ENCODE measurements around the gene KCNJ9. TPM values are rescaled to one million over a fixed set of nuclear protein-coding genes. Genes with fewer than 3 reads are reported as not detected.

Gene KCNJ9
- under 0.01 TPM in 2 replicates for total RNA-seq

DNA sequence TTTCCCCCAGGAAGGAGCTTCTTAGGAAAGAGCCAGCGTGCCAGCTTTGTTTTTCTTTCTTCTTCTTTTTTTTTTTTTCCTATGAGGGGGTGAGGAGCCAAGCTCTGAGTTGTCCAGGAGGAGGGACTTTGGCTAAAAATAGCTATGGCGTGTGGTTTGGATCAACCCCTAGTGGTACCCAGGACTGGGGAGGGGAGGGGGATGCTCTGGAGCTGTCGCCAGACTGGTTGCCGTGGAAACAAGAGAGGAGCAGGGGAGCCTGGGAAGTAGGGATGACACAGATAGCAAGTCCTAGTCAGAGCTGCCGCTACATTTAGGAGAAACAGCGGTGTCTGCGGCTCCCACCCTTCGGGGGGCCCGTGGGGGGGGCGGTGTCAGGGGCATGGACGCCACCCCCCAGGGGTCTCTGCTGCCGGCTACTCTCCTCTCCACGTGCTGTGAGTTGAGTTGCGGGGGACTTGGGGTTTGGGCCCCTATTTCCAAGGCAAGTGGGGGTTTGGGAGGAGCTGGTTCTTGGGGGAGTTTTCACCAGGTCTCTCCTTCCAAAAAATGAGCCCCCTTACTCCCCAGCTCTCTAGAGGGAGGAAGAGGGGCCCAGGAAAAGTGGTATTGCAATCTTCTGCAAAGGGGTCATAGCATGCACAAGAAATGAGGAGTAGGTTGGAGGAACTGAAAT lies at the start of gene KCNJ9:
TSS of gene KCNJ9 (plus strand) at position 278 of the 676 bp plus-strand sequence. CDS start 2,493 bp downstream, outside the sequence.

GRCh38 chr1:160069460-160070231 lies 11.7 kb upstream of the KCNJ9 start, which contains the start of gene KCNJ10:
Gene KCNJ10 (minus strand): TSS chr1:160070160. CDS start chr1:160042532, 27,628 bp downstream.

DNA sequence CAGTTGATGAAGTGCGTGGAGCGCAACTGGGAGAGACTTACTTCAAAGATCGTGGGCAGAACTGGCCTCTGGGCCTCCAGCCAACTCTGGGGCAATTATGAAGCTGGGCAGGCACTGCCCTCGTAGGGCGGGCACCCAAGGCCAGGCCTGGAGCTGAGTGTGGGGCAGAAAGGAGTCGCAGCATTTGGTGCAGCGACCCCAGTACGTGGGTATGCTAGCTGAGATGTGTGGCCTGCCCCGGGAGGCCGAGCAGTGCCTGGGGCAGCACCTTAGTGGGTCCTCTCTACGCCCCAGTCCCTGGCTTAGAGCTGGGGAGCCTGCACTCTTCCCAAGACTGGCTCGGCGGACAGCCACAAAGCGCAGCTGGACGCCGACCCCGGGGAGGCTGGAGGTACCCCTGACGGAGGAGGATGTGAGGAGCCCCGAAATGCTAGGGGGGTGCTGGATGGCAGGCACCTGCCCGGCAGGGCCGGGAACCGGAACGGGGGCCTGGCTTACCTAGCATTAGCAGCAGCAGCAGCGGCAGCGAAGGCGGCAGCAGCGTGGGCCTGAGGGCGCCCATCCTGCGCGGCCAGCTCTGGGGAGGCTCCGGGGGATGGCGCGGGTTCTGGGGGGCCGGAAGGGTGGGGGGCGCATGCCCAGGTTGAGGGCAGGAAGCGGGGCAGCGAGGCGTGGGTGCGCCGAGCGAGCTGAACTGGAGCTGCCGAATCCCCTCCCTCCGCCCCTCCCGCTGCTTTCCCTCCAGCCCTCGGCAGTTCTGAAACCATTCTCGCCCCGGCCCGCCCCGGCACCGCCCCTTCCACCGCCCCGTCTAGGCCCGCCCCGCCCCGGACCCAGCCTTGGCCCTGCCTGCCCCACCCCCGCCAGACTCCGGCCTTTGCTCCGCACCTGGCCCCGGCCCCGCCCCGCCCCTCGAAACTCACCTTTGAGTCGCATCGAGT lies 16.8 kb downstream of the KCNJ9 start, which contains the start of gene IGSF8:
TSS of gene IGSF8 (minus strand) at position 709 of the 941 bp plus-strand sequence. CDS start at position 562, 147 bp downstream.

GRCh38 chr1:160115545-160116282 lies 34.4 kb downstream of the KCNJ9 start, which contains the start of gene ATP1A2:
Gene ATP1A2 (plus strand): TSS chr1:160115759. CDS start chr1:160115862, 103 bp downstream.

Other genes starting within 250 kb of the KCNJ9 start
- 0.34 TPM in 1 of 2 replicates, not detected in the other for gene VSIG8, start 218.9 kb upstream of the KCNJ9 start, total RNA-seq
- gene CFAP45, start 181.4 kb upstream of the KCNJ9 start, total RNA-seq = 0.14 and 0.34 TPM in 2 replicates
- 168 and 336 TPM in 2 replicates for gene TAGLN2, start 156.0 kb upstream of the KCNJ9 start, total RNA-seq
- 3.1 and 20.9 TPM in 2 replicates for gene IGSF9, start 135.9 kb upstream of the KCNJ9 start, total RNA-seq
- gene SLAMF9, start 127.3 kb upstream of the KCNJ9 start, total RNA-seq = 0.14 and 6.8 TPM in 2 replicates
- 3.2 and 3.8 TPM in 2 replicates for gene PIGM, start 49.5 kb upstream of the KCNJ9 start, total RNA-seq
- not detected in 2 replicates for gene KCNJ10, start 11.4 kb upstream of the KCNJ9 start, total RNA-seq
- 37.9 and 79.6 TPM in 2 replicates for gene IGSF8, start 17.1 kb downstream of the KCNJ9 start, total RNA-seq
- not detected in 2 replicates for gene ATP1A2, start 34.2 kb downstream of the KCNJ9 start, total RNA-seq
- not detected in 2 replicates for gene ATP1A4, start 70.1 kb downstream of the KCNJ9 start, total RNA-seq
- not detected in 2 replicates for gene CASQ1, start 109.0 kb downstream of the KCNJ9 start, total RNA-seq
- 25.6 and 93.9 TPM in 2 replicates for gene PEA15, start 123.8 kb downstream of the KCNJ9 start, total RNA-seq
- gene DCAF8, start 181.0 kb downstream of the KCNJ9 start, total RNA-seq = 53.0 and 71.9 TPM in 2 replicates
- 38.2 and 40.3 TPM in 2 replicates for gene PEX19, start 203.6 kb downstream of the KCNJ9 start, total RNA-seq

Measured in nasal cavity respiratory epithelium epithelial cell of viscerocranial mucosa (primary cell).